ENCODE measurements around the gene BCOR. TPM values are rescaled to one million over a fixed set of nuclear protein-coding genes. Genes with fewer than 3 reads are reported as not detected.

The BCOR gene
- total and polyA plus RNA-seq, 4 donors: 5.6 to 23.0 (median 11.0) TPM

GRCh38 chrX:40074959-40075332, 22.8 kb downstream of the BCOR start:
- WGBS: 95% methylated on average over 14 of the region's 14 CpGs
- no peak for DNase-seq (ENCODE audit: low spot score)
- peaks cover 13 to 35% (median 22%) of the 10 kb centered on the region in 4 donors for H3K36me3 ChIP-seq (ENCODE audit: control insufficient read depth in 4 of 4, insufficient read depth in 3 of 4, low read depth in 1 of 4, low read length in 3 of 4)

More at GRCh38 chrX:40074959-40075332, 22.8 kb downstream of the BCOR start:
- H3K9ac ChIP-seq (ENCODE audit: low read depth in 1 of 2, low read length in 2 of 2): no peak overlapping the region
- H3K27ac ChIP-seq (ENCODE audit: low read depth in 1 of 2, low read length in 2 of 2): no peak overlapping the region
- peaks cover 0 to 5% (median 3%) of the 10 kb centered on the region in 4 donors for H3K4me1 ChIP-seq (ENCODE audit: control insufficient read depth in 4 of 4, insufficient read depth in 4 of 4, low read length in 3 of 4)
- no peaks in the 10 kb centered on the region for H3K9me3 ChIP-seq (ENCODE audit: control insufficient read depth in 4 of 4, low read length in 3 of 4)
- TF ChIP-seq NR2F2 (IDR thresholded peaks at IDR 0.05) (no peak), JUND (IDR thresholded peaks at IDR 0.05) (no peak), SP1 (IDR thresholded peaks at IDR 0.05) (no peak), FOXA1 (IDR thresholded peaks at IDR 0.05) (no peak), HNF4A (conservative IDR thresholded peaks at IDR 0.05) (no peak), EGR1 (IDR thresholded peaks at IDR 0.05; ENCODE audit: low read depth in 2 of 2) (no peak), HNF4G (IDR thresholded peaks at IDR 0.05) (no peak), RXRA (IDR thresholded peaks at IDR 0.05) (no peak), ATF3 (IDR thresholded peaks at IDR 0.05) (no peak), RAD21 (IDR thresholded peaks at IDR 0.05) (no peak), GABPA (IDR thresholded peaks at IDR 0.05 in 1 of 2, conservative IDR thresholded peaks at IDR 0.05 in 1 of 2) (no peak), ZBTB33 (IDR thresholded peaks at IDR 0.05) (no peak), YY1 (IDR thresholded peaks at IDR 0.05) (no peak), TAF1 (conservative IDR thresholded peaks at IDR 0.05) (no peak), FOXA2 (IDR thresholded peaks at IDR 0.05) (no peak)
- TF ChIP-seq, protein P1, sequence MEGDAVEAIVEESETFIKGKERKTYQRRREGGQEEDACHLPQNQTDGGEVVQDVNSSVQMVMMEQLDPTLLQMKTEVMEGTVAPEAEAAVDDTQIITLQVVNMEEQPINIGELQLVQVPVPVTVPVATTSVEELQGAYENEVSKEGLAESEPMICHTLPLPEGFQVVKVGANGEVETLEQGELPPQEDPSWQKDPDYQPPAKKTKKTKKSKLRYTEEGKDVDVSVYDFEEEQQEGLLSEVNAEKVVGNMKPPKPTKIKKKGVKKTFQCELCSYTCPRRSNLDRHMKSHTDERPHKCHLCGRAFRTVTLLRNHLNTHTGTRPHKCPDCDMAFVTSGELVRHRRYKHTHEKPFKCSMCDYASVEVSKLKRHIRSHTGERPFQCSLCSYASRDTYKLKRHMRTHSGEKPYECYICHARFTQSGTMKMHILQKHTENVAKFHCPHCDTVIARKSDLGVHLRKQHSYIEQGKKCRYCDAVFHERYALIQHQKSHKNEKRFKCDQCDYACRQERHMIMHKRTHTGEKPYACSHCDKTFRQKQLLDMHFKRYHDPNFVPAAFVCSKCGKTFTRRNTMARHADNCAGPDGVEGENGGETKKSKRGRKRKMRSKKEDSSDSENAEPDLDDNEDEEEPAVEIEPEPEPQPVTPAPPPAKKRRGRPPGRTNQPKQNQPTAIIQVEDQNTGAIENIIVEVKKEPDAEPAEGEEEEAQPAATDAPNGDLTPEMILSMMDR (IDR thresholded peaks at IDR 0.05; ENCODE audit: low read depth, low read length, missing input control): no peak
- TF ChIP-seq, protein P2, sequence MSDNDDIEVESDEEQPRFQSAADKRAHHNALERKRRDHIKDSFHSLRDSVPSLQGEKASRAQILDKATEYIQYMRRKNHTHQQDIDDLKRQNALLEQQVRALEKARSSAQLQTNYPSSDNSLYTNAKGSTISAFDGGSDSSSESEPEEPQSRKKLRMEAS (IDR thresholded peaks at IDR 0.05): no peak
- TF ChIP-seq, protein P3, sequence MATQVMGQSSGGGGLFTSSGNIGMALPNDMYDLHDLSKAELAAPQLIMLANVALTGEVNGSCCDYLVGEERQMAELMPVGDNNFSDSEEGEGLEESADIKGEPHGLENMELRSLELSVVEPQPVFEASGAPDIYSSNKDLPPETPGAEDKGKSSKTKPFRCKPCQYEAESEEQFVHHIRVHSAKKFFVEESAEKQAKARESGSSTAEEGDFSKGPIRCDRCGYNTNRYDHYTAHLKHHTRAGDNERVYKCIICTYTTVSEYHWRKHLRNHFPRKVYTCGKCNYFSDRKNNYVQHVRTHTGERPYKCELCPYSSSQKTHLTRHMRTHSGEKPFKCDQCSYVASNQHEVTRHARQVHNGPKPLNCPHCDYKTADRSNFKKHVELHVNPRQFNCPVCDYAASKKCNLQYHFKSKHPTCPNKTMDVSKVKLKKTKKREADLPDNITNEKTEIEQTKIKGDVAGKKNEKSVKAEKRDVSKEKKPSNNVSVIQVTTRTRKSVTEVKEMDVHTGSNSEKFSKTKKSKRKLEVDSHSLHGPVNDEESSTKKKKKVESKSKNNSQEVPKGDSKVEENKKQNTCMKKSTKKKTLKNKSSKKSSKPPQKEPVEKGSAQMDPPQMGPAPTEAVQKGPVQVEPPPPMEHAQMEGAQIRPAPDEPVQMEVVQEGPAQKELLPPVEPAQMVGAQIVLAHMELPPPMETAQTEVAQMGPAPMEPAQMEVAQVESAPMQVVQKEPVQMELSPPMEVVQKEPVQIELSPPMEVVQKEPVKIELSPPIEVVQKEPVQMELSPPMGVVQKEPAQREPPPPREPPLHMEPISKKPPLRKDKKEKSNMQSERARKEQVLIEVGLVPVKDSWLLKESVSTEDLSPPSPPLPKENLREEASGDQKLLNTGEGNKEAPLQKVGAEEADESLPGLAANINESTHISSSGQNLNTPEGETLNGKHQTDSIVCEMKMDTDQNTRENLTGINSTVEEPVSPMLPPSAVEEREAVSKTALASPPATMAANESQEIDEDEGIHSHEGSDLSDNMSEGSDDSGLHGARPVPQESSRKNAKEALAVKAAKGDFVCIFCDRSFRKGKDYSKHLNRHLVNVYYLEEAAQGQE (IDR thresholded peaks at IDR 0.05): no peak
- H3K4me3 ChIP-seq (ENCODE audit: low read depth in 1 of 3, low read length in 3 of 3): no peak overlapping the region
- no peaks in the 10 kb centered on the region for H3K27me3 ChIP-seq (ENCODE audit: control insufficient read depth in 4 of 4, insufficient read depth in 4 of 4, low read length in 3 of 4)
